Endothelial cell of hepatic sinusoid (primary cell): Measurements from ENCODE around the gene DGKB.

Source experiments
- in situ Hi-C: cut with HindIII; loops from 2 replicates; pipeline ENCODE4 v1.10.0; 2017; ENCODE audit warnings: low sequenced_read_pairs

Gene DGKB

GRCh38 chr7:14407246-14408015 lies 495.1 kb downstream of the DGKB start:
- in situ Hi-C loops, result no loop called here

- in situ Hi-C loops, result no loop called here
Observed at GRCh38 chr7:14403587-14403986, 499.0 kb downstream of the DGKB start.

DNA sequence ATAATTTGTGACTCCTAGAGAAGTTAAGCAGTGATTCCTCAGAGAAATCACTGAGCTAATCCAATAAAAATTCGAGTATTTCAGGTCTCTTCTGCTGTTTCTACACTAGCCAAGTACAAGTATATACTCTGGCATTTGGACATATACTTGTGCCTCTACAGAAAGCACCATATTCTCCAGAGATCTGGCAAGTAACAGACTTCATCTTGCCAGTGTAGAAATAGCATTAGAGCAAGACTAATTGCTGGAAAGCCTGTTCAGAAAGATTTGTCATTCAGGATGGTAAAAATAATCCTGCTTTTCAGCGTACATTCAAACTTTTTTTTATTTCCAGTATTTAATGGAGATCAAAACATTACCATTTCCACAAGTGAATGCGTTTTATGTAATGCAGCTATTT lies 502.3 kb downstream of the DGKB start:
- in situ Hi-C loops, result no loop called here

GRCh38 chr7:14398526-14398925 lies 504.0 kb downstream of the DGKB start:
- in situ Hi-C loops, result no loop called here

DNA sequence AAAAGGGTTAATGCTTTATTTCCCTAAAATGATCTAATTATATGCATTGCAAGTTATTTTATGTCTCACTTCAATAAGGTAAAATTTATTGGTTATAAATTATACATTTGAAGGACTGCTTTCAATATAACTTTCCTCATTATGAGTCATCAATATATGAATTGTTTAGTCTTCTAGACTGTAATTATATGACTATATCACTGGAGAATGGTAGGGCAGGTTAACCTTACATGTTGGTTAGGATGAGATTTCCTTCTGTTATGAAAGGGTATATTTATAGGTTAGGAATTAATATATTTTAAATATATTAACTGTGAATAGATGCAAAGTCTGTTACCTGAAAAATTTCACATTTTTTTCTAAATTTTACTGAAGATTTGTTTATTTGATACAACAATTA lies 506.7 kb downstream of the DGKB start:
- in situ Hi-C loops, result no loop called here

GRCh38 chr7:14394786-14395185 lies 507.8 kb downstream of the DGKB start:
- in situ Hi-C loops, result no loop called here

DNA sequence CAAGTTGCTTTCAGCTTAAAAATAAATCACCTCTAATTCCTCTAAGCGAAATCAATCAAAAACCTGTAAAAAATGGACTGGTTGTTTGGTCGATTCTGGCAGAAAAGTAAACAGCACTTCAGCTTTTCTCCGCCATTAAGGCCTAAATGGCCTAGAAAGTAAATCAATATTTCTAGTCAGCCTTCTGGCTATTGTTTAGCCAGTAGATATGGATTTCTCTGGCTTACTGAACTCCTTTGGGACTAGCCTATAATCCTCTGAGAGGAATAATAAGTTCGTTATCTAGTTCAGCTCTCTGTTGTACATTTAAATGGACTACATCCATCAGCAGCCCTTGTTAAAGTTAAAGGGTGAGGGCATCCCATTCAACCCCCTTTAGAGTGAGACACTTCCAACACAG lies 513.0 kb downstream of the DGKB start:
- in situ Hi-C loops, result no loop called here

DNA sequence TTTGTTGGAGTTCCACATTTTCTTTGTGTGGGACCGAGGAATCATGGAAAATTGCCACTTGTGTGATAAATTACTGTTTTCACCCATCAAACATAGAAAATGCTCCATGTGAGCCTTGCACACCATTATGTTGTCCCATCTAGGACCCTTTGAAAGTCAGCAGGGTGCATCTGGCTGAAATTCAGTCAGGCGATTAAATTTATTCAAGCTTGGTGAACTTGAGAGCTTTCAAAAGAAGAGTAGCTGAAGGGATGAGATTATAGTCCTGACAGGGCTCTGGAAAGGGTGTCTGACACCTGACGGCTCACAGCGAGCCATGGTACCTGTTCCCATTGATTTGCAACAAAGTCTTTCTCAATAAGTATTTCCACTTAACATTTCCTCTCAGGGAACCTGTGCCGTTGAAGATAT lies 513.4 kb downstream of the DGKB start:
- in situ Hi-C loops, result no loop called here

GRCh38 chr7:14385074-14385473 lies 517.5 kb downstream of the DGKB start:
- in situ Hi-C loops, result no loop called here

DNA sequence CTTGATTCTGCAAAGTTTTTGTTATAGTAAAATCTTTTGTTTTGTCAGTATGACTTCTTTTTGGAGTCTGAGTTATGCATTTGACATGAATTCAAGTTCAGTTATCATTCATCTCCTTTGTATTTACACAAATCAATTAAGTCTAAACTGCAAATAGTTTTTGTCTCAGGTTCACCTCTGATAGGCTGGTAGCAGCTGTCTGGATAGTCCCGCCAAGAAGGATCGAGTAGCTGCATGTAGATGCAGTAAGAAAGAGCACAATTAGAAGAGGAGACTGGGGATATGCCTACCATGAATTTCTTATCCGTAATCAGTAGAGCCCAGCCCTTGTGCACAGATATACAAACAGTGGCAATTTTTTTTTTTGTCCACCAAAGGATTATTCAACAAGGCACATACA lies 520.6 kb downstream of the DGKB start:
- in situ Hi-C loops, result no loop called here

DNA sequence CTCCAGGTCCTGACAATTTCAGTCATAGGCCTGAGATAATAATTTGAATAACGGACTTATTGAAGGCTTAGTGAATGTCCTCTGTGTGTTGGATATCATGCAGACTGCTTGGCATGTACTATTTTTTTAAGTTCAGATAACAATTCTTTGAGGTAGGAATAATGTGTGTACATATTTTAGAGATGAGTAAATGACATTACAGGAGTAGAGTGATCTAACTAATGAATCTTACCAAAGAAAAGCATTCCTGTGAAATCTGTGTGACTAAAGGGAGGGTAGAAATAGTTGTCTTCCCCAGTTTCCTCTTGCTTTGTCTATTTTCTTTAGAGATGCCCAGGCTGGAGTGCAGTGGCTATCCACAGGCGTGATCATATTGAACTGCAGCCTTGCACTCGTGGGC lies 521.2 kb downstream of the DGKB start:
- in situ Hi-C loops, result no loop called here

DNA sequence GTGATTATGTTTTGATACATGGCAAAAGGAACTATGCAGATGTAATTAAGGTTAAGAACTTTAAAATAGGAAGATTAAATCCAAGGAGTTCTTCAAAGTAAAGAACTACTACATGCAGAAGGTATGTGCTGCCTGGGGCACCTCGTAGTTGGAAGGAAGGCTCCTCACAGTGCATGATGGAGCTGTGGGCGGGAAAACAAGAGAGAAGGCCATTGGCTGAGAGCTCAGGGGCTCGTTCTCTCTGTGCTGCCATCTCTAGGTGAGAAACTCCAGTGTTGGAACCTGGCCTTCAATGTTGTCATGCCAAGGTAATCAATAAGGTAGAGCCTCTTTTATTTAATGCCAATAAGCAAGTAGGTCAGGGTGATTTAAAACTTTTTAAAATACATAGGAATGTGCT lies 521.7 kb downstream of the DGKB start:
- in situ Hi-C loops, result no loop called here

GRCh38 chr7:14377646-14378266 lies 524.8 kb downstream of the DGKB start:
- in situ Hi-C loops, result no loop called here

- in situ Hi-C loops, result no loop called here
Observed at GRCh38 chr7:14376711-14377110, 525.8 kb downstream of the DGKB start.

DNA sequence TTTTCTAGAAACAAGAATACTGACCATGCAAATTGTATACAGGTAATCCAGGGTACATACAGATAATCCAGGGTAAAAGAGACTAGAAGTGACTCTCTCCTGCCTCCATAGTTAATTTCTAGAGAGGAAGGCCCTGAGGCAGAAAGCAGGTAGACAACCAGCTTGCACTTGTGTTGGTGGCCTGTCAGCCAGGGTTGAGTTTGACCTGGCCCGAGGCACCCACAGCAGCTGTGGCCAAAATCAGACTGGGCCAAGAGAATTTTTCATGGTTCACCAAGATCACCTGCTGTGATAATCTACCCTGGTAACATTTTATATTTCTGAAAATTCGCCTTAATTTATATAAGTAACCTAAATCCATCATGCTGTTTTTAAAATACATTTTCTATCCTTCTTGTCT lies 526.6 kb downstream of the DGKB start:
- in situ Hi-C loops, result no loop called here

DNA sequence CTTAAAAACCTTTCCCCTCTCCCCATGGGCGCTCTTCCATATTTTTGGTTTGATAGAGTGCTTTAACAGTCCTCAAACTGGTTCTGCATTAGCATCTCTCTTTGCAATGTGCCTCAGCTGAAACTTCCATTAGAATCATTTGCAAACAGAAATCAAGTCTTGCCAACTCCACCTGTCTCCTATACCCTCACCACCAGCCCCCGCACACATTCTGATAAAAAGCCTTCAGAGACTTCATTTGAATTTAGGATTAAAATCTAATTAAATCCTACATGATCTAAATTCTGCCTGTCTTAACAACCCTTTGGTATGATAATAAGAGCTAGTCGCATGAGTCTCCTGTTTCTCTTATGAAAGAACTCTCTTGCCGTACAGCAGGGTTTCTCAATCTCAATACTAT lies 528.2 kb downstream of the DGKB start:
- in situ Hi-C loops, result no loop called here

GRCh38 chr7:14368285-14368684 lies 534.3 kb downstream of the DGKB start:
- in situ Hi-C loops, result no loop called here

GRCh38 chr7:14351167-14351566 lies 551.4 kb downstream of the DGKB start:
- in situ Hi-C loops, result no loop called here

GRCh38 chr7:14341200-14341775 lies 561.3 kb downstream of the DGKB start:
- in situ Hi-C loops, result no loop called here

GRCh38 chr7:14340393-14341074 lies 562.0 kb downstream of the DGKB start:
- in situ Hi-C loops, result no loop called here

- in situ Hi-C loops, result no loop called here
Observed at GRCh38 chr7:14339861-14340260, 562.7 kb downstream of the DGKB start.

DNA sequence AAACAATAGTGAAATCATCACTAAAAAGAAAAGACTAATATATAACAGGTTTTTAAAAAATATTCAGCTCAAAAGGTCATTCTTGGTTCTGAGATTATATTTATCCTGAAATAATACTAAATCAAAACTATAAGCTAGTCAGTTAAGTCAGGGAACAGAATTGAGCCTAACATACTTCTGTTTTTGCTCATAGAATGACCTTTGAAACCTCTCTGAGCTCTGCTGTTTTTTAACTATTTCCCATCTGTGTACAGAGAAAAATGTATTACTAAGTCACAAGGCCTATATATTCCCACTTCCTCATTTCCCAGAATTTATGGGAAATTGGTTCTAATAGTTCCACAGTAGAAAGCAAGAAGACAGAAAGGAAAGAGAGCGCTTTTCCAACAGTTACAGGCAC lies 566.3 kb downstream of the DGKB start:
- in situ Hi-C loops, result no loop called here
